Measurements from ENCODE around the gene MRPL50. TPM values are rescaled to one million over a fixed set of nuclear protein-coding genes. Genes with fewer than 3 reads are reported as not detected.

Gene MRPL50
- total RNA-seq, 1 experiment from 2014 or later = 19.6 TPM

DNA sequence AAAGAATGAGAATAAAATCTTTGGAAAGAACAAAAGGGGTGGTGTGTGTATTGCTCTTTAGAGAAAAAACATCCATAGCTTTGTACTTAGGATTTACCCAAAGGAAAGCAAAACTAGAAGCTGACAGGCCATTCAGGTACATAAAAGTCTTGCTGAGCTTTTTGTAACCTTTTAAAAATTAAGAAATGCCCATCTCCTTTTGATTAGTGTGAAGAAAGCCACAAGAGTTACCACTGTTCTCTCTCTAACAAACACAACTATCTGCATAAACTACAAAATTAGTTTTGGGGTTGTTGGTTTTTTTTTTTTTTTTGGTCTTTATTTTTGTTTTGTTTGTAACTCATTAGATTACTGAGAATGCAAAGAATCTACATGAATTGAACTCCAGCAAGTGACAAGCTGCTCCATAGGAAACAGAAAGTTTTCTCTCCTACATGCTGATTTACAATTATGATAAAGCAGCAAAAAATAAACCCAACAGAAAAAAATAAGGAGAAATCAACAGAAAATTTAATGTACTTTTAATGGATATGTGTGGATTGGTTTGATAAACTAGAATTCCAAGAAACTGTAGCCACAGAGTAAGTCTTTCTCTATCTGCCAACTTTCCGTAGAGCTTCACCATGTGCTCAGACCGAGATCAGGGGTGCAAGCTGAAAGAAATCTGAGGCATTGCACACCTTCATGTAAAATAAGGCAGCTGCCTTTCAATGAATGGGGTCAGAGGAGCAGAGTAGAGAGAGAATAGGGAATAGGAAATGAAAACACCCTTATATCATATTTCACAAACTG is 25.9 kb downstream of the MRPL50 start:
- ATAC-seq (no peak), DNase-seq (ENCODE audit: low spot score) (no peak)
- Mint-ChIP-seq H3K4me3 (no peak overlapping the region), H3K27ac (no peak overlapping the region), H3K36me3 (no peaks in the 10 kb centered on the region), H3K4me1 (peaks cover 19% of the 10 kb centered on the region), H3K27me3 (ENCODE audit: low read depth) (no peaks in the 10 kb centered on the region), H3K9me3 (peaks cover 14% of the 10 kb centered on the region)
- CTCF ChIA-PET = interaction anchor here (0.6 to 2.5 kb wide), 4 partner anchors 16 to 254 kb away, joined by 3 to 13 read pairs (median 6); no protein-coding TSS in a partner anchor
- TF ChIP-seq GTF2I (CRISPR knock-in tag; conservative IDR thresholded peaks at IDR 0.05) = no peak
- TF ChIP-seq, protein P1, sequence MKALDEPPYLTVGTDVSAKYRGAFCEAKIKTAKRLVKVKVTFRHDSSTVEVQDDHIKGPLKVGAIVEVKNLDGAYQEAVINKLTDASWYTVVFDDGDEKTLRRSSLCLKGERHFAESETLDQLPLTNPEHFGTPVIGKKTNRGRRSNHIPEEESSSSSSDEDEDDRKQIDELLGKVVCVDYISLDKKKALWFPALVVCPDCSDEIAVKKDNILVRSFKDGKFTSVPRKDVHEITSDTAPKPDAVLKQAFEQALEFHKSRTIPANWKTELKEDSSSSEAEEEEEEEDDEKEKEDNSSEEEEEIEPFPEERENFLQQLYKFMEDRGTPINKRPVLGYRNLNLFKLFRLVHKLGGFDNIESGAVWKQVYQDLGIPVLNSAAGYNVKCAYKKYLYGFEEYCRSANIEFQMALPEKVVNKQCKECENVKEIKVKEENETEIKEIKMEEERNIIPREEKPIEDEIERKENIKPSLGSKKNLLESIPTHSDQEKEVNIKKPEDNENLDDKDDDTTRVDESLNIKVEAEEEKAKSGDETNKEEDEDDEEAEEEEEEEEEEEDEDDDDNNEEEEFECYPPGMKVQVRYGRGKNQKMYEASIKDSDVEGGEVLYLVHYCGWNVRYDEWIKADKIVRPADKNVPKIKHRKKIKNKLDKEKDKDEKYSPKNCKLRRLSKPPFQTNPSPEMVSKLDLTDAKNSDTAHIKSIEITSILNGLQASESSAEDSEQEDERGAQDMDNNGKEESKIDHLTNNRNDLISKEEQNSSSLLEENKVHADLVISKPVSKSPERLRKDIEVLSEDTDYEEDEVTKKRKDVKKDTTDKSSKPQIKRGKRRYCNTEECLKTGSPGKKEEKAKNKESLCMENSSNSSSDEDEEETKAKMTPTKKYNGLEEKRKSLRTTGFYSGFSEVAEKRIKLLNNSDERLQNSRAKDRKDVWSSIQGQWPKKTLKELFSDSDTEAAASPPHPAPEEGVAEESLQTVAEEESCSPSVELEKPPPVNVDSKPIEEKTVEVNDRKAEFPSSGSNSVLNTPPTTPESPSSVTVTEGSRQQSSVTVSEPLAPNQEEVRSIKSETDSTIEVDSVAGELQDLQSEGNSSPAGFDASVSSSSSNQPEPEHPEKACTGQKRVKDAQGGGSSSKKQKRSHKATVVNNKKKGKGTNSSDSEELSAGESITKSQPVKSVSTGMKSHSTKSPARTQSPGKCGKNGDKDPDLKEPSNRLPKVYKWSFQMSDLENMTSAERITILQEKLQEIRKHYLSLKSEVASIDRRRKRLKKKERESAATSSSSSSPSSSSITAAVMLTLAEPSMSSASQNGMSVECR (CRISPR knock-in tag; IDR thresholded peaks at IDR 0.05; ENCODE audit: borderline replicate concordance) = no peak
- TF ChIP-seq ZNF317 (CRISPR knock-in tag; IDR thresholded peaks at IDR 0.05; ENCODE audit: borderline replicate concordance, low read depth) = no peak
- no peak for TF ChIP-seq TCF7 (CRISPR knock-in tag; IDR thresholded peaks at IDR 0.05; ENCODE audit: low read depth)
- TF ChIP-seq FOXK1 (CRISPR knock-in tag; IDR thresholded peaks at IDR 0.05) = no peak
- no peak for TF ChIP-seq CREB1 (CRISPR knock-in tag; IDR thresholded peaks at IDR 0.05)
- no peak for TF ChIP-seq CBFB (CRISPR knock-in tag; IDR thresholded peaks at IDR 0.05; ENCODE audit: low read depth)
- TF ChIP-seq, protein P2, sequence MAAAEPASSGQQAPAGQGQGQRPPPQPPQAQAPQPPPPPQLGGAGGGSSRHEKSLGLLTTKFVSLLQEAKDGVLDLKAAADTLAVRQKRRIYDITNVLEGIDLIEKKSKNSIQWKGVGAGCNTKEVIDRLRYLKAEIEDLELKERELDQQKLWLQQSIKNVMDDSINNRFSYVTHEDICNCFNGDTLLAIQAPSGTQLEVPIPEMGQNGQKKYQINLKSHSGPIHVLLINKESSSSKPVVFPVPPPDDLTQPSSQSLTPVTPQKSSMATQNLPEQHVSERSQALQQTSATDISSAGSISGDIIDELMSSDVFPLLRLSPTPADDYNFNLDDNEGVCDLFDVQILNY (CRISPR knock-in tag; IDR thresholded peaks at IDR 0.05) = no peak
- no peak for TF ChIP-seq ZNF416 (CRISPR knock-in tag; IDR thresholded peaks at IDR 0.05)
- POLR2A ChIA-PET = interaction anchor here (1.2 kb wide), 1 partner anchor 9 kb away, joined by 5 read pairs; no protein-coding TSS in a partner anchor

DNA sequence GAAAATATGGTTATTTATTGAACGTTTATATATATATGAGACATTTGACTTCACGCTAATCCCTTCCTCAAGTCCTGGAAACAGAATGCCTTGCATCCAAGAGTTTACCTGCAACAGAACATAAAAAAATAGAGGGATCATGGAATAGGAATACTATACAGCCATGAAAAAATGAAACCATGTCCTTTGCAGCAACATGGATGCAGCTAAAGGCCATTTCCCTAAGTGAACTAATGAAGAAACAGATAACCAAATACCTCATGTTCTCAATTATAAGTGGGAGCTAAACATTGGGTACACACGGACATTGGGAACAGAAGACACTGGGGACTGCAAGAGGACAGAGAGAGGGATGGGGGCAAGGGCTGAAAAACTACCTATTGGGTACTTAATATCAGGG is 26.6 kb downstream of the MRPL50 start:
- Mint-ChIP-seq H3K36me3 (no peaks in the 10 kb centered on the region), H3K9me3 (peaks cover 13% of the 10 kb centered on the region), H3K4me1 (peaks cover 19% of the 10 kb centered on the region), H3K27me3 (ENCODE audit: low read depth) (no peaks in the 10 kb centered on the region), H3K4me3 (no peak overlapping the region), H3K27ac (no peak overlapping the region)
- no peak for TF ChIP-seq KAT7 (CRISPR knock-in tag; IDR thresholded peaks at IDR 0.05; ENCODE audit: borderline replicate concordance)
- no peak for TF ChIP-seq ZNF671 (CRISPR knock-in tag; IDR thresholded peaks at IDR 0.05)
- TF ChIP-seq, protein P3, sequence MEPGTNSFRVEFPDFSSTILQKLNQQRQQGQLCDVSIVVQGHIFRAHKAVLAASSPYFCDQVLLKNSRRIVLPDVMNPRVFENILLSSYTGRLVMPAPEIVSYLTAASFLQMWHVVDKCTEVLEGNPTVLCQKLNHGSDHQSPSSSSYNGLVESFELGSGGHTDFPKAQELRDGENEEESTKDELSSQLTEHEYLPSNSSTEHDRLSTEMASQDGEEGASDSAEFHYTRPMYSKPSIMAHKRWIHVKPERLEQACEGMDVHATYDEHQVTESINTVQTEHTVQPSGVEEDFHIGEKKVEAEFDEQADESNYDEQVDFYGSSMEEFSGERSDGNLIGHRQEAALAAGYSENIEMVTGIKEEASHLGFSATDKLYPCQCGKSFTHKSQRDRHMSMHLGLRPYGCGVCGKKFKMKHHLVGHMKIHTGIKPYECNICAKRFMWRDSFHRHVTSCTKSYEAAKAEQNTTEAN (CRISPR knock-in tag; IDR thresholded peaks at IDR 0.05) = no peak
- no peak for TF ChIP-seq OVOL2 (CRISPR knock-in tag; IDR thresholded peaks at IDR 0.05; ENCODE audit: borderline replicate concordance)
- TF ChIP-seq ATF1 (CRISPR knock-in tag; IDR thresholded peaks at IDR 0.05) = no peak
- no peak for ATAC-seq
- ChIA-PET CTCF (interaction anchor here (2.5 kb wide), 1 partner anchor 17 kb away, joined by 13 read pairs; no protein-coding TSS in a partner anchor), POLR2A (interaction anchor here (1.2 kb wide), 1 partner anchor 10 kb away, joined by 5 read pairs; no protein-coding TSS in a partner anchor)
- no peak for DNase-seq (ENCODE audit: low spot score)

DNA sequence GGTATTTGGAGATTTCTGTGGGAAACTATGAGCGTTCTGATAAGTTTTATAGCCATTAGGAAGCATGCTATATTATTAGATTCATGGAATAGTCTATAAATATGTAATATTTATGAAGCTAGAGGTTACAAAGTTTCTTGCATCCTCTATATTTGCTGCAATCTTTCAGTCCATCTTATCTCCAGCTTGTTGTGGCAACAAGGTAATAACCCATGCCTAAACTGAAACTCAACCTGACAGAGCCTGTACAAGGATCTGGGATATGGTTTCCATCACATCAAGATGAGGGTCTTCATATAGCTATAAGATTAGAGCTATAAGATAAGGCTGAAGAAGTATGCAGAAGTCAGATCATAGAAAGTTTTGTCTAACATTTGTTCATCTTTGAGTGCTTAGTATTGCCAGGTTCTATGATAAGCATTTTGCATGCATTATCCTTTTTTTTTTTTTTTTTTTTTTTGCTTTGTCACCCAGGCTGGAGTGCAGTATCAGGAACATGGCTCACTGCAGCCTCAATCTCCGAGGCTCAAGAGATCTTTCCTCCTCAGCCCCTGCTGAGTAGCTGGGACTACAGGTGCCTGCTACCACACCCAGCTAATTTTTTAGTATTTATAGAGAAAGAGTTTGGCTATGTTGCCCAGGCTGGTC is 28.4 kb downstream of the MRPL50 start:
- no peak for DNase-seq (ENCODE audit: low spot score)
- TF ChIP-seq, protein P4, sequence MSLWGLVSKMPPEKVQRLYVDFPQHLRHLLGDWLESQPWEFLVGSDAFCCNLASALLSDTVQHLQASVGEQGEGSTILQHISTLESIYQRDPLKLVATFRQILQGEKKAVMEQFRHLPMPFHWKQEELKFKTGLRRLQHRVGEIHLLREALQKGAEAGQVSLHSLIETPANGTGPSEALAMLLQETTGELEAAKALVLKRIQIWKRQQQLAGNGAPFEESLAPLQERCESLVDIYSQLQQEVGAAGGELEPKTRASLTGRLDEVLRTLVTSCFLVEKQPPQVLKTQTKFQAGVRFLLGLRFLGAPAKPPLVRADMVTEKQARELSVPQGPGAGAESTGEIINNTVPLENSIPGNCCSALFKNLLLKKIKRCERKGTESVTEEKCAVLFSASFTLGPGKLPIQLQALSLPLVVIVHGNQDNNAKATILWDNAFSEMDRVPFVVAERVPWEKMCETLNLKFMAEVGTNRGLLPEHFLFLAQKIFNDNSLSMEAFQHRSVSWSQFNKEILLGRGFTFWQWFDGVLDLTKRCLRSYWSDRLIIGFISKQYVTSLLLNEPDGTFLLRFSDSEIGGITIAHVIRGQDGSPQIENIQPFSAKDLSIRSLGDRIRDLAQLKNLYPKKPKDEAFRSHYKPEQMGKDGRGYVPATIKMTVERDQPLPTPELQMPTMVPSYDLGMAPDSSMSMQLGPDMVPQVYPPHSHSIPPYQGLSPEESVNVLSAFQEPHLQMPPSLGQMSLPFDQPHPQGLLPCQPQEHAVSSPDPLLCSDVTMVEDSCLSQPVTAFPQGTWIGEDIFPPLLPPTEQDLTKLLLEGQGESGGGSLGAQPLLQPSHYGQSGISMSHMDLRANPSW (CRISPR knock-in tag; conservative IDR thresholded peaks at IDR 0.05; ENCODE audit: low read depth) = no peak
- TF ChIP-seq FOXJ3 (CRISPR knock-in tag; IDR thresholded peaks at IDR 0.05; ENCODE audit: borderline replicate concordance) (no peak), MYBL2 (CRISPR knock-in tag; IDR thresholded peaks at IDR 0.05) (no peak), ZBTB21 (CRISPR knock-in tag; IDR thresholded peaks at IDR 0.05; ENCODE audit: borderline replicate concordance) (no peak), ZNF396 (CRISPR knock-in tag; IDR thresholded peaks at IDR 0.05; ENCODE audit: borderline replicate concordance) (no peak)
- H3K36me3 Mint-ChIP-seq = no peaks in the 10 kb centered on the region
- peaks cover 10% of the 10 kb centered on the region for H3K9me3 Mint-ChIP-seq
- ATAC-seq = no peak
- ChIA-PET CTCF (interaction anchor here (0.7 to 1.4 kb wide), 3 partner anchors 26 to 160 kb away, joined by 3 to 6 read pairs (median 5); no protein-coding TSS in a partner anchor), POLR2A (no interaction called here)
- no peaks in the 10 kb centered on the region for H3K27me3 Mint-ChIP-seq (ENCODE audit: low read depth)
- H3K4me1 Mint-ChIP-seq = peaks cover 6% of the 10 kb centered on the region
- no peak overlapping the region for H3K4me3 Mint-ChIP-seq
- no peak overlapping the region for H3K27ac Mint-ChIP-seq
